ENCODE data around the gene ENTPD2.
A peak's percentile ranks its signal among the peaks of the same experiment; 100 is the strongest.
"Not testable (repeated sequence)": the region's sequence is repeated elsewhere in the genome, so short reads cannot be mapped to it uniquely, and the experiment has no call there.

The ENTPD2 gene

GRCh38 chr9:137034709-137035506 is 19.0 kb downstream of the ENTPD2 start:
- H3K4me3 ChIP-seq (ENCODE audit: low read depth, low read length): peak overlapping the region; percentile 1; the same call in 1 of the 2 replicates
- TF ChIP-seq, protein P1, sequence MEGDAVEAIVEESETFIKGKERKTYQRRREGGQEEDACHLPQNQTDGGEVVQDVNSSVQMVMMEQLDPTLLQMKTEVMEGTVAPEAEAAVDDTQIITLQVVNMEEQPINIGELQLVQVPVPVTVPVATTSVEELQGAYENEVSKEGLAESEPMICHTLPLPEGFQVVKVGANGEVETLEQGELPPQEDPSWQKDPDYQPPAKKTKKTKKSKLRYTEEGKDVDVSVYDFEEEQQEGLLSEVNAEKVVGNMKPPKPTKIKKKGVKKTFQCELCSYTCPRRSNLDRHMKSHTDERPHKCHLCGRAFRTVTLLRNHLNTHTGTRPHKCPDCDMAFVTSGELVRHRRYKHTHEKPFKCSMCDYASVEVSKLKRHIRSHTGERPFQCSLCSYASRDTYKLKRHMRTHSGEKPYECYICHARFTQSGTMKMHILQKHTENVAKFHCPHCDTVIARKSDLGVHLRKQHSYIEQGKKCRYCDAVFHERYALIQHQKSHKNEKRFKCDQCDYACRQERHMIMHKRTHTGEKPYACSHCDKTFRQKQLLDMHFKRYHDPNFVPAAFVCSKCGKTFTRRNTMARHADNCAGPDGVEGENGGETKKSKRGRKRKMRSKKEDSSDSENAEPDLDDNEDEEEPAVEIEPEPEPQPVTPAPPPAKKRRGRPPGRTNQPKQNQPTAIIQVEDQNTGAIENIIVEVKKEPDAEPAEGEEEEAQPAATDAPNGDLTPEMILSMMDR (IDR thresholded peaks at IDR 0.05; ENCODE audit: insufficient read depth, low read depth, low read length, missing control alignments): peak; percentile 96
- peak; percentile 94 for DNase-seq (ENCODE audit: low read depth)

GRCh38 chr9:137034039-137034708 is 19.7 kb downstream of the ENTPD2 start:
- H3K4me3 ChIP-seq (ENCODE audit: low read depth, low read length): peak overlapping the region; percentile 1; the same call in 1 of the 2 replicates
- TF ChIP-seq, protein P1 (IDR thresholded peaks at IDR 0.05; ENCODE audit: insufficient read depth, low read depth, low read length, missing control alignments): no peak
- DNase-seq (ENCODE audit: low read depth): no peak

DNA sequence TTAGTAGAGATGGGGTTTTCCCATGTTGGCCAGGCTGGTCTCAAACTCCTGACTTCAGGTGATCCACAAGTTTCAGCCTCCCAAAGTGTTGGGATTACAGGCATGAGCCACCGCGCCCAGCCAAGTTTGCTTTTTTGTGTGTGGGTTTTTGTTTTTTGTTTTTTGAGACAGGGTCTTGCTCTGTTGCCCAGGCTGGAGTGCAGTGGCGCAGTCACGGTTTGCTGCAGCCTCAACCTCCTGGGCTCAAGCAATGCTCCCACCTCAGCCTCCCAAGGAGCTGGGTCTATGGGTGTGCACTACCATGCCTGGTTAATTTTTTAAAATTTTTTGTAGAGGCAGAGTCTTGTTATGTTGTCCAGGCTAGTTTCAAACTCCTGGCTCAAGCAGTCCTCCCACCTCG is 20.4 kb downstream of the ENTPD2 start:
- not testable (repeated sequence) for DNase-seq (ENCODE audit: low read depth); H3K4me3 ChIP-seq (ENCODE audit: low read depth, low read length)

GRCh38 chr9:137032858-137033257 is 21.0 kb downstream of the ENTPD2 start:
- peak overlapping the region; percentile 6 for H3K4me3 ChIP-seq (ENCODE audit: low read depth, low read length)
- DNase-seq (ENCODE audit: low read depth): peak; percentile 62
- TF ChIP-seq, protein P1 (IDR thresholded peaks at IDR 0.05; ENCODE audit: insufficient read depth, low read depth, low read length, missing control alignments): no peak

DNA sequence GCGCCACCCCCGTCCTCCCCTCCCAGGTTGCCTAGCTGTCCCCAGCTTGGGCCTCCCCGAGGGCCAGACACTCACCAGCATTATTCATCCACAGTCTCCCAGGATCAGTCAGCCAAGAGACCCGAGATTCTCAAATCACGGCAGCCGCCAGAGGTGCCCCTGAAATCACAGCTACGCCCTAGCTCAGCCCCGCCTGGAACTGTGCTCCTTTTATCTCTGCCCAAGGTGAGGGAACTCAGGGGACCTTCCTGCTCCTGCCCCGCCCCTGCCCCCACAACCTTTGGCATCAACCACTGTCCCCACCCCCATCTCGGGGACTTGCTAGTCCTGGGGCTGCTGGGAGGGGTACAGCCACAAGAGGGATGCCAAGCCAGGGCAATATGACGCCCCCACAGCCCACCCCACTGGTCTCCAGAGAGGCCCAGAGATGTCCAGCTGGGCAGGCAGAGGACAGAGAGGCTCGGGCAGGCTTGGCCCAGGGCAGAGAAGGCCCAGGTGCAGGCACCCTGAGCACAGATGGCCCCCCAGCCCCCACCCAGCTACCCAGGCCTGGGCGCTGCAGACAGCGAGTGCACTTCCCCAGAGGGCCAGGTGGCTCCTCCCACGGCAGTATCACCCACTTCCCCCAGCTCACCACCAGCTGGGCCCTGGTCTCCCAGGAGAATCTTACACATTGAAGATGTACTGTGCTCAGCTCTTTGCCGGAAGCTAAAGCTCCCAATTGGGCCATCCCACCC is 21.8 kb downstream of the ENTPD2 start, which contains the start of gene FUT7:
FUT7 (minus strand) TSS at position 185 of the 737 bp plus-strand sequence; CDS start at position 88, 97 bp downstream.
- DNase-seq (ENCODE audit: low read depth): peak; percentile 47
- peak within 1 kb of the TSS; percentile 6 for H3K4me3 ChIP-seq (ENCODE audit: low read depth, low read length)

GRCh38 chr9:137030538-137031527 is 23.0 kb downstream of the ENTPD2 start:
- H3K4me3 ChIP-seq (ENCODE audit: low read depth, low read length): peak overlapping the region; percentile 6
- DNase-seq (ENCODE audit: low read depth): peak; percentile 81
- TF ChIP-seq, protein P1 (IDR thresholded peaks at IDR 0.05; ENCODE audit: insufficient read depth, low read depth, low read length, missing control alignments): no peak

More for the DNA sequence above, 21.8 kb downstream of the ENTPD2 start, which contains the start of gene FUT7:
- TF ChIP-seq, protein P1 (IDR thresholded peaks at IDR 0.05; ENCODE audit: insufficient read depth, low read depth, low read length, missing control alignments): no peak

Data from GM12865 (cell line).